T47D (cell line): Measurements from ENCODE around the gene TRIM44.
A peak's percentile ranks its signal among the peaks of the same experiment; 100 is the strongest.

Experiments
- DNase-seq, 2 experiments: peaks; one replicate each; pipeline versions ENCODE4 v3.0.0 to v3.0.0-alpha.2; 2011 to 2012; ENCODE audit warnings: low read depth in 1 of 2, low spot score in 1 of 2
- JUND ChIP-seq: IDR thresholded peaks from 2 replicates; pipeline ENCODE4 v1.6.1; 2012; ENCODE audit warnings: low read depth
- in situ Hi-C: cut with HindIII; loops from 2 replicates; pipeline ENCODE4 v1.10.0; 2016; ENCODE audit warnings: low sequenced_read_pairs, low pct_unique_long_range_greater_than_20kb

Gene TRIM44

DNA sequence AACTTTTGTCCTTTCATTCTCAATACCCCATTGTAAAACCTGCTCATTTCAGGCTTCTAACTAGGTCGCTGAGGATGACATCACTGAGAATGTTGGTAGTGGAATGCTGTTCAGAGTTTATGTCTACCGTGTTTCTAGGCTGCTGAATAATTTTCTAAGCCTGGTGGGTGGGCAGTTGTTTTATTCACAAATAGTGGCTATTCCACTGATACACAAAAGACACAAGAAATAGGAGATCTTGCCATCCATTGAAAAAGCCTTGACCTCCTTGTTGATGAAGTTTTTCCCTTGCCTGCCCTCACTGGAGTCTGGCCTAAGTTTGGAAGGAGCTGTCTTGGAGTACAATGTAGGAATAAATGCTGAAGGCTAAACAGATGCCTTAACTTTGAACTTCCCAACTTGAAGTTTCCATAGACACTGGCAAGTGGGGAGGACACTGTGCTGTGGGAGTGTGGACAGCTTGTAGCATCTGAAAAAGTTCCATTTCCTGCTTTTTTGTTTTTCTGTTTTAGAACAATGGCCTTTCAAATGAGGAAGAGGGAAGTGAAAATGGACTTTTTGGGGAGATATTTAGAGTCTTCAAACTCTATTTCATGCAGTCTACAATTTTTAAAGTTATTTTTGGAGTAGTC, 59.2 kb downstream of the TRIM44 start:
- in situ Hi-C loops, result no loop called here
- no peak for TF ChIP-seq JUND
- no peak for DNase-seq

DNA sequence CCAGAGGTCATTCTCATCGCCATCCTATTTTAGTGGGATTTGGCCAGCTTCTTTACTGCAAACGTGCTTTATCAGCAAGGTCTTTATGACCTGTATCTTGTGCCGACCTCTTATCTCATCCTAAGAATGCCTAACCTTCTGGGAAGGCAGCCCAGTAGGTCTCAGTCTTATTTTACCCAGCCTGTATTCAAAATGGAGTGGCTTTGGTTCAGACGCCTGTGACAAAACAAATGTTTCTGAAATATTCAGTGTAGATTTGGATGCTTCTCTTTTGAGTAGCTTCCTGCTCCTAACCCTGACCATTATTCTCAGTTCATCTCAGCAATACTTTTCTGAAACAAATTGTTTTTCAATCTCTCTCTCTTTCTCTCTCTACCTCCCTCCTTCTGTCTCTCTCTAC, 60.1 kb downstream of the TRIM44 start:
- TF ChIP-seq JUND, result no peak
- no peak for DNase-seq
- in situ Hi-C loops, result no loop called here

DNA sequence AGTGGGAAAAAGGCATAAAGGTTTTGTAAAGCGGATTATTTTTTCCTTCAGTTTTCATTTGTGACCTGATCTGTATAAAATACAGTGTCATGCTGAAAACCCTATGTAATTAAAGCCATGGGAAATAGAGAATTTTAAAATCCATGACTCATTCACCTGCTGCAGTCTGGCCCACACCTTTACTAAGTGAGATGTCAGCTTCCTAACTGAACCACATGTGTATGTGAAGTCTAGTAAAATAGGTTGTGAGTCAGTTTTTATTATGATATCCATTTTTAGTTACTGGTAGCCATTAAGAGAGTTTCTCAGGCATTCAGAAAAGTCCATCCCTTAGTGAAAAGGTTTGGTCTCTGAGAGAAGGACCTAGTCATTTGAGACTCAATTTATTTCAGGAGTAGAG, 60.9 kb downstream of the TRIM44 start:
- no peak for TF ChIP-seq JUND
- no peak for DNase-seq
- in situ Hi-C loops, result no loop called here

DNA sequence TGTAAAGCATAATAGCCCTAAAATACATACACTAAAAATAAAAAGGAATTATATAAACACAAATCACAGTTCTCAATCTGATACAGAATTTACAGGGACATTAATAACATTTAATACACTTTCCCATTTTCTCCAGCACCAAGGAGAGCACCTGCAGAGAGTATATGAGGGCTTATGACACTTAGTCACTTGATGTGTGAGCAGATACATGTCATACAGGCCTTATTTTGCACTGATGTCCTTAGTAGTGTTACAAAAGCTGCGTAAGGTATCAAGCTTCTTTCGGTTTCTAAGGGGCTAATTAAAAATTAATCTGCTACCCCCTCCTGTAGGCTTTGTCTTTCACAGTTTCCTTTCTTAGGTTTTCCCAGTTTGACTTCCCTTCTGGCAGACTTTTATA, 61.3 kb downstream of the TRIM44 start:
- in situ Hi-C loops, result no loop called here
- no peak for TF ChIP-seq JUND
- peak; percentile 16 to 53 for DNase-seq

DNA sequence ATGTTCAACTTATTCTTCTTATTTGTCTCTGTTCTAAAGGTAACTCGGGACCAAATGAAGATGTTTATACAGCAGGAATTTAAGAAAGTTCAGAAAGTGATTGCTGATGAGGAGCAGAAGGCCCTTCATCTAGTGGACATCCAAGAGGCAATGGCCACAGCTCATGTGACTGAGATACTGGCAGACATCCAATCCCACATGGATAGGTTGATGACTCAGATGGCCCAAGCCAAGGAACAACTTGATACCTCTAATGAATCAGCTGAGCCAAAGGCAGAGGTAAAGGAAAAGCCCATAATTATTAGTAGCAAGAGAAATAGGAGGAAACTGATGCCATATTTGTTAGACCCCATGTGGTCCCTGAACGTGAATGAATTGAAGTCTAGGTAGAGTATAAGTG, 63.3 kb downstream of the TRIM44 start:
- TF ChIP-seq JUND, result no peak
- in situ Hi-C loops, result no loop called here
- no peak for DNase-seq

DNA sequence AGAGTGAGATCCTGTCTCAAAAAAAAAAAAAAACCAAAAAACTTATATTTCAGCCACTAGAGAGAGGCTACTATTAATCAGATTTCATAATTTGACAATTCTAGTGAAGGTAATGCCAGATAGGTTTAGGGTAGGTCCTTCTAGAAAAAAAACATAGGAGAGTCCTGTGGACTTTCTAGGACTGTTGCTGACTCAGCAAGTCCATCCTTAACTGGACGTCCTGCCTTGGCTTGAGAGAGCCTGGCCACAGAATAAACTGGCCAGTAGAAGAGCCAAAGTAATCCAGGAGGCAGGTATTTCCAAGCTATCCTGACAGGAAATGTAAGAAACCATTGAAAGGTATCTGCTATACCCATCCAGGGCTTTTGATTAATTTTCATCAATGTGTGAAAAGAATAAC, 64.6 kb downstream of the TRIM44 start:
- in situ Hi-C loops, result no loop called here
- no peak for DNase-seq
- TF ChIP-seq JUND, result no peak

DNA sequence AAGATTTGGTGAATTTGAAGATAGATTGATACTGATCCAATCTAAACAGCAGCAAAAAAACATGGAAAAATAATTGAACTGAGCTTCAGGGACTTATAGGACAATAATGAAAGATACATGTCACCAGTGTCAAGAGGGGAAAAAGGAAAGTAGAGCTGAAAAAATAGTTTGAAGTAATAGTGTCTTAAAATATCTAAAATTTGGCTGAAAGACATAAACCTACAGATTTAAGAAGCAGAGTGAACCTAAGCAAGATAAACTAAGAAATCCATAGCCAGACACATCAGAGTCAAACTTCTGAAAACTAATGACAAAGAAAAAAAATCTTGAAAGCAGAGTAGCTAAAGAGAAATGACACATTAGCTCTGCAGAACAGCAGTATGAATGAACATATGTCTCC, 67.7 kb downstream of the TRIM44 start:
- DNase-seq, result no peak
- in situ Hi-C loops, result no loop called here
- TF ChIP-seq JUND, result no peak

DNA sequence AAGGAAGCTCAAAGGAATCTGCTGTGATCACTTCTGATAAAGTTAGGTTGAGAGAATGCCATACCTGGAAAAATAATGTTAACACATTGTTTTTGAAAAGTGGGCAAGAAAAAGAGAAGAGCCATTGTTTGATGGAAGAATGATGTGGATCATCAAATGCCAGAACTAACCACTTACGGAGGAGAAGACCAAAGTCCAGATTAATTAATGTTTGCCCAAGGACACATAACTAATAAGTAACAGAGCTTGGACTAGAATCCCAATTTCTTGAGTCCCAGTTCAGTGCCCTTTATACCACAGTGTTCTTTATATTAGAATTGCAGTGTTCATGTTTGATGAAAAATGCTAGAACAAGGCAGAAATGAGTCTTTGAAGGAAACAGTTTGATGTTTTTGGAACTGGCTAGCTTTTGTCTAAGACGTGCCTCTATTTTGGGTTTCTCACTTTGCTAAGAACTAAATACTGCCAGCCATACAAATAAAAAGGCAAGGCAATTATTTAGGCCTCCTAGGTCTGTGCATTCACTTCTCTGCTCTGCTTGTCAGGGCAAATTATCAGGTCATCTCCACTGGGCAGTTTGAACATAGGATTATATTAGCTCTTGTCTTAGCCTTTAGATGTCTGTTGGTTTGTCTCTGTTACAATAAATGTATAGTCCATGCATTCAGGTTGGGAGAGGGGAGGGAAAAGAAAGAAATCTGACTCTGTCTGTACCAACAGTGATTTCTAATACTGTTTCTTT, 72.3 kb downstream of the TRIM44 start:
- in situ Hi-C loops, result no loop called here
- no peak for DNase-seq
- TF ChIP-seq JUND, result no peak

DNA sequence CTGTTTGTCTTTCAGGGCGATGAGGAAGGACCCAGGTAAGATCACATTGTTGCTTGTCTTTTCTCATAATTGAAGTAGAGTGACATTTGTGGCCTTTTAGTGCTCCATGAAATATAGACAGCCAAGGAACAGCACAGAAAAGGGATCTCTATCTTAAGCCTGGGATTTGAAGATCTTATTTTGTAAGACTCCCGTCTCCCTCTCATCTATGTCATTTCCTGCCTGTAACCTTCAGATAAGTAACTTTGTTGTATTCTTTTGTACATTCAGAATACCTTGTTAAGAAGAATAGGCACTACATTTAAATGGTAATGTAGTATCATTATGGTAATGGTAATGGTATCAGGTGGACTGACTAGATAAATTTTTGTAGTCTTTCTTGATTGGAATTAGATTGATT, 72.8 kb downstream of the TRIM44 start:
- no peak for DNase-seq
- in situ Hi-C loops, result no loop called here
- TF ChIP-seq JUND, result no peak

DNA sequence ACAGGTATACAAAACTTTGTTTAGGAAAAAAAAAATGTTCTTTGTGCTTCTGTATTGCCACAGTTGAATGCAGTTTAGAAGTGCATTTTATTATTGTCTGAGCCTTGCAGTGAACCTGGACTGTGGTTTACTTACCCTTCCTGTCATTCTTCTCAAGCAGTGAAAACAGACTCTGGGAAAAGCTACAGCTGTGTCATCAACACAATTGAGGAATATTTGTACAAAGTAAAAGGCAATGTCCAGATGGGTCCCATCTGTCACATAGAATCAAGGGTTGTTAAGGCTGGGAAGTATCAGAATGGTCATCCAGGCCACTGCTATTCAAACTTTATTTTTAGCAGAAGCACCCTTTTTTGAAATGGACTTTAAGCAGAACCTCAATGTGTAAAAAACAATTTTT, 73.3 kb downstream of the TRIM44 start:
- no peak for DNase-seq
- TF ChIP-seq JUND, result no peak
- in situ Hi-C loops, result no loop called here

DNA sequence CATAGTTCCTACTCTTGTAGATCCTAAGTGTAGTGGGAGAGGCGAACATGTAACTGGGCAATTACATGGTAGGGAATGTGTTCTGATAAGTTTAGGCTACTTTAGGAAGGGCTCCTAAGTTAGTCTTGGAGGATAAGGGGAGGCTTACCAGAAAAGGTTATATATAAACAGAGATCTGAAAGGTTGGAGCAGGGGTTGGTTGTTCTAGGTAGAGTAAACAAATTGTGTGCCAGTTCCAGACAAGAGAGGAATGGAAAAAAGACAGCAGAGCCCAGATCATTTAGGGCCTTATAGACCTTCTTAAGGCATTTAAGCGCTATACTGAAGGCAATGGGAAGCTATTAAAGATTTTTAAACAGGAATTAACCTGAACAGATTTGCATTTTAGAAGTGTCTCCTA, 74.4 kb downstream of the TRIM44 start:
- in situ Hi-C loops, result no loop called here
- no peak for DNase-seq
- TF ChIP-seq JUND, result no peak

DNA sequence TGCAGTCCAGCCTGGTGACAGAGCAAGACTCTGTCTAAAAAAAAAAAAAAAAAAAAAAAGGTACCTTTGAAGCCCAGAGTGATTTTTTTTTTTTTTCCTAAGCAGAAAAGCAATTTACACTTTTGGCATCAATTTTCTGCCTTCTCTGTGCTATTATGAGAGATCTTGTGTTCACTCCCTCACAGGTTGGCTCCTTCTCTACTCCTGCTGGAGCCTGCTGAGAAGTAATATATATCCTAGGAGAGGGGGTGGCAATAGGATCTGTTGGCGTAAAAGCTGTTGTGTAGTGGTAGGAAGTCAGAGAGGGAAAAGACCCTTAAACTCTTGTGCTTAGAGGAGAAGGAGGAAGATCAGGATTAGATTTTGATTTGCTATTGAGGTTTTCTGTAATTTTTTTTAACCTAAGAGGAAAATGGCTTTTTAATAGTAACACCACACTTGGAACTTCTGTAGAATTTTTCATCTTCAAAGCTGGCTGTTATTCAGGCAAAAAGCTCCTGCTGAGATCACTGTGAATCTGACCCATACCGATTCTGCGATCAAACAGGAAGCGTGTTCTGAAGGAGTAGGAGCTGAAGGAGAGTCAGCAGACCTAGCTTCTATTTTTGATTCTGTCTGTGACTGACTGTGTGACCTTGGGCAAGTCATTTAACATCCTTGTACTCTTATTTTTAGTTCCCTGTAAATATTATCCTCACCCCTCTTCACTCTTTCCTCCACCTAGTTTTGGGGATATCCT, 77.7 kb downstream of the TRIM44 start:
- in situ Hi-C loops, result no loop called here
- no peak for DNase-seq

DNA sequence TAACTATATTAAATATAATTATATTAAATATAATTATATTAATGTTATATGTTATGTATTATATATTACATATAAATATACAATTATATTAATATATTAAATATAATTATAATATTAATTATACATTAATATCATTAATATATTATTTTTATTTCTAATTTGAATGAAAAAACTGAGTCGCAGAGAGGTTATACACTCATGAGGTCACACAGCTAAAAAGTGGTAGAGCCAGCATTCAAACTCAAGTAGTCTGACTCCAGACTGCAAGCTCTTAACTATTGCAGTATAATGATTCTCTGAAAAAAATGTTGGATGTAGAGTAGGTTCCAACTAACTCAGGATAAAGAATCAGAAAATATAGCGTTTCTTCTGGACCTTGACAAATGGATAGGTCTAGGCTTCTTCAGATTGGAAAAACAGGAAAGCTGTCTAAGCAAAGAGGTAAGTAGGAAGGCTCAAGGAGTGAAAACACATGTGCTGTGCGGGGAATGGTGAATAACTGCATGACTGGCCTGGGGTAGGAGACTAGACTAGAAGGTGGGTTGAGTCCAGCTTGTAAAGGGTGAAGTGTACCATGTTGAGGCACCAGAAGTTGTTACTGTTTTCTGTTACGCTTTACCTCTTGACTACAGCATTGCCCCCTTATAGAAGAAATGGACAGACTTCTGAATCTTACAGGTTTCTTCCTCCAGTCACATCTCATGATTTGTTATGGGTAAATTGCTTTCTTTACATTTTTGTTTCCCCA, 80.3 kb downstream of the TRIM44 start:
- no peak for DNase-seq
- in situ Hi-C loops, result no loop called here
- no peak for TF ChIP-seq JUND

More for the DNA sequence above, 77.7 kb downstream of the TRIM44 start:
- no peak for TF ChIP-seq JUND
